Trophoblast cell (in vitro differentiated cells and primary cell): ENCODE data around the gene THRB.

Source experiments
- DNase-seq, 2 donors: peaks; one replicate each; pipeline ENCODE4 v3.0.0-alpha.2; 2016
- H2AFZ ChIP-seq: 2 replicates; pipeline ENCODE4 v1.6.1; 2013; ENCODE audit warnings: low read length, moderate library complexity, mild to moderate bottlenecking; ENCODE audit not compliant: insufficient read depth, poor library complexity
- H2AK5ac ChIP-seq: 2 replicates; pipeline ENCODE4 v1.6.1; 2013; ENCODE audit warnings: mild to moderate bottlenecking, low read length
- H2BK120ac ChIP-seq: 2 replicates; pipeline ENCODE4 v1.6.1; 2013; ENCODE audit warnings: low read length, mild to moderate bottlenecking, moderate library complexity; ENCODE audit not compliant: insufficient read depth, poor library complexity
- H2BK12ac ChIP-seq: 2 replicates; pipeline ENCODE4 v1.6.1; 2013; ENCODE audit warnings: mild to moderate bottlenecking, low read length, moderate library complexity
- H2BK5ac ChIP-seq: 2 replicates; pipeline ENCODE4 v1.6.1; 2013; ENCODE audit warnings: low read length, low read depth, moderate library complexity, mild to moderate bottlenecking; ENCODE audit not compliant: poor library complexity
- H3K14ac ChIP-seq: 2 replicates; pipeline ENCODE4 v1.6.1; 2013; ENCODE audit warnings: mild to moderate bottlenecking, low read length
- H3K18ac ChIP-seq: 2 replicates; pipeline ENCODE4 v1.6.1; 2013; ENCODE audit warnings: mild to moderate bottlenecking, low read length
- H3K23ac ChIP-seq: 2 replicates; pipeline ENCODE4 v1.6.1; 2013; ENCODE audit warnings: low read length
- H3K27ac ChIP-seq: 2 replicates; pipeline ENCODE4 v1.5.1; 2013; ENCODE audit warnings: low read depth, mild to moderate bottlenecking, inconsistent platforms, low read length, moderate library complexity
- H3K27me3 ChIP-seq: 2 replicates; pipeline ENCODE4 v1.6.1; 2013; ENCODE audit warnings: inconsistent platforms, mild to moderate bottlenecking, low read length, moderate library complexity; ENCODE audit not compliant: insufficient read depth
- H3K36me3 ChIP-seq, 2 experiments: 1 replicate in 1 of 2; 2 replicates in 1 of 2; pipeline ENCODE4 v1.6.1; 2013; ENCODE audit warnings: low read length in 2 of 2, mild to moderate bottlenecking in 2 of 2, moderate library complexity in 1 of 2; ENCODE audit not compliant: insufficient read depth in 2 of 2, control insufficient read depth in 1 of 2
- H3K4ac ChIP-seq: 2 replicates; pipeline ENCODE4 v1.6.1; 2013; ENCODE audit warnings: low read depth, mild to moderate bottlenecking, low read length, moderate library complexity
- H3K4me1 ChIP-seq, 2 experiments: 1 replicate in 1 of 2; 2 replicates in 1 of 2; pipeline ENCODE4 v1.6.1; 2013; ENCODE audit warnings: low read length in 2 of 2, mild to moderate bottlenecking in 2 of 2, moderate library complexity in 1 of 2; ENCODE audit not compliant: insufficient read depth in 2 of 2, control insufficient read depth in 1 of 2
- H3K4me2 ChIP-seq: 2 replicates; pipeline ENCODE4 v1.6.1; 2013; ENCODE audit warnings: inconsistent platforms, mild to moderate bottlenecking, low read length, moderate library complexity
- H3K4me3 ChIP-seq: 2 replicates; pipeline ENCODE4 v1.5.1; 2013; ENCODE audit warnings: mild to moderate bottlenecking, low read depth, low read length, inconsistent platforms
- H3K79me1 ChIP-seq: one replicate; pipeline ENCODE4 v1.6.1; 2013; ENCODE audit warnings: low read length
- H3K79me2 ChIP-seq: 2 replicates; pipeline ENCODE4 v1.6.1; 2013; ENCODE audit warnings: low read length, mild to moderate bottlenecking; ENCODE audit not compliant: control insufficient read depth, insufficient read depth, poor library complexity
- H3K9ac ChIP-seq: 2 replicates; pipeline ENCODE4 v1.6.1; 2013; ENCODE audit warnings: mild to moderate bottlenecking, low read length
- H3K9me3 ChIP-seq: 2 replicates; pipeline ENCODE4 v1.6.1; 2013; ENCODE audit warnings: low read depth, mild to moderate bottlenecking, control low read depth, inconsistent platforms, low read length; ENCODE audit not compliant: insufficient read depth
- H4K12ac ChIP-seq: 2 replicates; pipeline ENCODE4 v1.6.1; 2013; ENCODE audit warnings: low read depth, mild to moderate bottlenecking, low read length, moderate library complexity
- H4K8ac ChIP-seq: 2 replicates; pipeline ENCODE4 v1.6.1; 2013; ENCODE audit warnings: low read depth, mild to moderate bottlenecking, low read length, moderate library complexity
- H4K91ac ChIP-seq: one replicate; pipeline ENCODE4 v1.6.1; 2013; ENCODE audit warnings: low read depth, mild to moderate bottlenecking, low read length, moderate library complexity
- WGBS: extraction: QIAGEN DNeasy Blood & Tissue Kit; methylation state at CpG from one replicate; pipeline ENCODE4 v1.1.7; 2013; ENCODE audit warnings: missing lambda C conversion rate; ENCODE audit not compliant: insufficient read length, insufficient coverage; ENCODE audit errors: extremely low coverage; 5-methylcytosine and 5-hydroxymethylcytosine counted together

The THRB gene

GRCh38 chr3:24249523-24249922, 245.1 kb downstream of the THRB start:
- no peaks in the 10 kb centered on the region for H3K27me3 ChIP-seq
- no peak overlapping the region for H3K4me2 ChIP-seq
- no peak overlapping the region for H2BK120ac ChIP-seq
- H3K79me2 ChIP-seq: no peaks in the 10 kb centered on the region
- DNase-seq: no peak
- peaks cover 2% of the 10 kb centered on the region for H3K79me1 ChIP-seq
- H2AK5ac ChIP-seq: no peak overlapping the region
- no peak overlapping the region for H3K18ac ChIP-seq
- no peak overlapping the region for H3K27ac ChIP-seq
- H2BK12ac ChIP-seq: no peak overlapping the region
- no peak overlapping the region for H4K12ac ChIP-seq
- no CpG with 5 or more reads among the region's 1 CpG for WGBS
- H4K8ac ChIP-seq: no peak overlapping the region
- H4K91ac ChIP-seq: no peak overlapping the region
- H3K36me3 ChIP-seq: no peaks in the 10 kb centered on the region
- no peak overlapping the region for H3K23ac ChIP-seq
- H3K9me3 ChIP-seq: no peaks in the 10 kb centered on the region
- no peak overlapping the region for H3K9ac ChIP-seq
- H2AFZ ChIP-seq: no peak overlapping the region
- no peaks in the 10 kb centered on the region for H3K4me1 ChIP-seq
- no peak overlapping the region for H2BK5ac ChIP-seq
- no peak overlapping the region for H3K14ac ChIP-seq
- no peak overlapping the region for H3K4me3 ChIP-seq
- H3K4ac ChIP-seq: no peak overlapping the region

- no peak overlapping the region for H3K4ac ChIP-seq
- H3K9me3 ChIP-seq: no peaks in the 10 kb centered on the region
- no peaks in the 10 kb centered on the region for H3K27me3 ChIP-seq
- no peak overlapping the region for H2BK5ac ChIP-seq
- H2BK120ac ChIP-seq: no peak overlapping the region
- H3K4me1 ChIP-seq: peaks cover 2 to 5% of the 10 kb centered on the region in 2 experiments
- no peak overlapping the region for H3K4me3 ChIP-seq
- no peaks in the 10 kb centered on the region for H3K79me2 ChIP-seq
- no peak for DNase-seq
- H3K27ac ChIP-seq: no peak overlapping the region
- H3K9ac ChIP-seq: no peak overlapping the region
- H3K4me2 ChIP-seq: no peak overlapping the region
- H3K14ac ChIP-seq: no peak overlapping the region
- H2AK5ac ChIP-seq: no peak overlapping the region
- no CpG with 5 or more reads among the region's 2 CpGs for WGBS
- H4K8ac ChIP-seq: no peak overlapping the region
- H2AFZ ChIP-seq: no peak overlapping the region
- no peak overlapping the region for H3K18ac ChIP-seq
- no peaks in the 10 kb centered on the region for H3K36me3 ChIP-seq
- peaks cover 4% of the 10 kb centered on the region for H3K79me1 ChIP-seq
- H4K91ac ChIP-seq: no peak overlapping the region
- H3K23ac ChIP-seq: no peak overlapping the region
- no peak overlapping the region for H4K12ac ChIP-seq
- H2BK12ac ChIP-seq: no peak overlapping the region
Measured at GRCh38 chr3:24245056-24245455, 249.6 kb downstream of the THRB start.

- Histone ChIP-seq H3K14ac (no peak overlapping the region), H4K12ac (no peak overlapping the region), H3K23ac (no peak overlapping the region), H3K27ac (no peak overlapping the region), H2AFZ (no peak overlapping the region), H3K4me3 (no peak overlapping the region), H3K4me1 (peaks cover 2 to 5% of the 10 kb centered on the region in 2 experiments), H3K4ac (no peak overlapping the region), H3K36me3 (no peaks in the 10 kb centered on the region), H3K9ac (no peak overlapping the region), H3K79me2 (no peaks in the 10 kb centered on the region), H3K4me2 (no peak overlapping the region), H4K8ac (no peak overlapping the region), H2BK120ac (no peak overlapping the region), H3K79me1 (peaks cover 4% of the 10 kb centered on the region), H2BK5ac (no peak overlapping the region), H2BK12ac (no peak overlapping the region), H3K9me3 (no peaks in the 10 kb centered on the region), H2AK5ac (no peak overlapping the region), H4K91ac (no peak overlapping the region), H3K18ac (no peak overlapping the region), H3K27me3 (no peaks in the 10 kb centered on the region)
- no CpG with 5 or more reads among the region's 1 CpG for WGBS
- DNase-seq: no peak
Measured at GRCh38 chr3:24244491-24244890, 250.2 kb downstream of the THRB start.

- Histone ChIP-seq H3K36me3 (no peaks in the 10 kb centered on the region), H4K91ac (no peak overlapping the region), H3K4me1 (peaks cover 6 to 7% of the 10 kb centered on the region in 2 experiments), H3K14ac (no peak overlapping the region), H2BK120ac (no peak overlapping the region), H3K9ac (no peak overlapping the region), H3K18ac (no peak overlapping the region), H3K9me3 (no peaks in the 10 kb centered on the region), H2BK12ac (no peak overlapping the region), H3K27me3 (no peaks in the 10 kb centered on the region), H3K4me2 (no peak overlapping the region), H2AK5ac (no peak overlapping the region), H3K4ac (no peak overlapping the region), H2BK5ac (no peak overlapping the region), H3K79me2 (peaks cover 2% of the 10 kb centered on the region), H3K23ac (no peak overlapping the region), H3K4me3 (no peak overlapping the region), H4K12ac (no peak overlapping the region), H4K8ac (no peak overlapping the region), H3K79me1 (peaks cover 8% of the 10 kb centered on the region), H3K27ac (no peak overlapping the region), H2AFZ (no peak overlapping the region)
- no CpG with 5 or more reads among the region's 6 CpGs for WGBS
- DNase-seq: no peak
Measured at GRCh38 chr3:24242012-24242698, 252.5 kb downstream of the THRB start.
